Measurements from ENCODE around the gene NOL9.

GRCh38 chr1:6494627-6495026, 59.7 kb downstream of the NOL9 start:
- TF ChIP-seq CTCF (IDR thresholded peaks at IDR 0.05) (no peak), EZH2phosphoT487 (IDR thresholded peaks at IDR 0.05) (no peak)

Measured in neural progenitor cell (in vitro differentiated cells).